Measurements from ENCODE around the gene PAK1.

Gene PAK1

GRCh38 chr11:77361184-77361583 lies 112.7 kb downstream of the PAK1 start:
- no peak for DNase-seq

- DNase-seq, result no peak
These were observed 114.4 kb downstream of the PAK1 start for GRCh38 chr11:77359481-77359880.

GRCh38 chr11:77353131-77353530 lies 120.8 kb downstream of the PAK1 start:
- no peak for DNase-seq

- no peak for DNase-seq
These were observed 122.5 kb downstream of the PAK1 start for GRCh38 chr11:77351281-77351886.

DNA sequence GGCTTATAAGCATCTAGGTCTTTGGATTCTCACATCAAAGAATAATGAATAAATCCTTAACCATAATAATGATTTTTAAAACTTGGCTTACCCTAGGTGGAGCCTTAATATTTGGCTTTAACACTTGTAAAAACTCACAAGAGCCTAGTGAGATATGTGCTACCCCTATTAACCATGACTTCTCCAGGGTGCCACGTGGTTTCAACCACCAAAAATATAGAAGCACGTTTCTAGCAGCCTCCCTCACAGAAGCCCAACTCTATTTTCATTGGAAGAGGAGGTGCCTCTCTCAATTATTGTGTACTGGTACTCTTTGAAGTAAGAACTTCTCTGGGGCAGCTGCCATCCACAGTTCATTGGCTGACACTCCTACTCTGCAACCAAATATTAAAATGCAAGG lies 125.9 kb downstream of the PAK1 start:
- DNase-seq, result no peak

DNA sequence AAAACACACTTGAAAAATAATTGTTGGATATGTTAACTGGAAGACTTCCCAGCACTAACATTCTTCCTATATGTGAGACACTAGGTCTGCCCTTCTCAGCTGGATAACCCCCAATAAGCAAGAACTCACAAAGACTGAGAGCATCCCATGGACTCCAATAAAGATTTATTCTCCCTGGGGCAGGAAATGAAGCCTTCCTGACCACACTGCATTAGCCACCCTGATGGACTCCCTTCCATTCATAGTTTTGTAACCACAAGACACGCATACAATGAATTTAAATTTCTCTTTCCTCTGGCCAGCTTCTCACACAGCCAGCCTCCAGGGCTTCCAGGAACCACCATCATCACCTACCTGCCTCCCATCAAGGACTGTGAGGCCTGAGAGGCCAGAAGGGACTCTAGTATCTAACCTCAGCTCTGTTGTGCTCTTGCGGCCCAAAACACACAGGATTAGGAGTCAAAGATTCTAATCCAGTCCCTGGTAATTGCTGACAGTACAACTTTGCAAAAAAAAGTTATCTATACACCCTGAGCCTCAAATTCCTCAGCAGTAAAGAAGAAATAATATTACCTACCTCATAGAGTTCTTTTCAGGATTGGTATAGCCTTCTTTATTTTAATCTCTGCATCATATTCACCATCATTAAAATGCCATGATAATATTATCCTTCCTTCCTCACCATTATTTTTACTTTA lies 126.8 kb downstream of the PAK1 start:
- no peak for DNase-seq

GRCh38 chr11:77345621-77346020 lies 128.3 kb downstream of the PAK1 start:
- no peak for DNase-seq

DNA sequence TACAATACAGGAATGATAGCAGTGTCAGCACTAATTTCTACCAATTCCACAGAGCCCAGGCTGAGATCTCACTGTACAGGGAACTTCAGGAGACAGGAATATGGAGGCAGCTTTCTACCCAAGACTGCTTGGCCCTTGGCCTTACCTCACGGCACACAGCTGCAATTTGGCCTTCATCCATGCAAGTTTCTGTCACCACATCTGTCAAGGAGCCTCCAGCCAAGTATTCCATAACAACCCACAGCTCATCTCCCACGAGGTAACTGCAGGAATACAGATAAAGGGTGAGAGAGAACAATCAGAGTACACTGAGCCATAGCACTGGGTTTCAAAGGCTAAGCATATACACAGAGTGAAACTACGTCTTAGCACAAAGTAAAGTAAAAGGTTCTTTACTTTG lies 133.4 kb downstream of the PAK1 start:
- DNase-seq, result no peak

GRCh38 chr11:77332259-77332658 lies 141.6 kb downstream of the PAK1 start:
- no peak for DNase-seq

DNA sequence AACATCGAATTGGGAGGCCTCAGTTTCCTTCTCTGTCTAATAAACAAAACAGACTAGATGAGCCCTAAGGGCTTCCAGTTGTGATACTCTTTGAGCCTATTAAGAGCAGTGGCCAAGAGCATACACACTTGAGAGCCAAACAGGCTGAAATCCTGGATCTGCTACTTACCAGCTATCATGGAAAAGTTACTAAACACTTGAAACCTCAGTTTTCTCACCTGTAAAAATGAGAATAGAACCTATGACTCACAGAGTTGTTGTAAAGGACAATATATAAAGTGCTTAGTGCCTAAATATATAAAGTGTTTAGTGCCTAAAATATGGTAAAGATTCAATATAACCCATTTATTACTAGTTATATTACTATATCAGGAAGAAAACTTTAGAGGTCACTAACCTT lies 148.7 kb downstream of the PAK1 start:
- DNase-seq, result no peak

DNA sequence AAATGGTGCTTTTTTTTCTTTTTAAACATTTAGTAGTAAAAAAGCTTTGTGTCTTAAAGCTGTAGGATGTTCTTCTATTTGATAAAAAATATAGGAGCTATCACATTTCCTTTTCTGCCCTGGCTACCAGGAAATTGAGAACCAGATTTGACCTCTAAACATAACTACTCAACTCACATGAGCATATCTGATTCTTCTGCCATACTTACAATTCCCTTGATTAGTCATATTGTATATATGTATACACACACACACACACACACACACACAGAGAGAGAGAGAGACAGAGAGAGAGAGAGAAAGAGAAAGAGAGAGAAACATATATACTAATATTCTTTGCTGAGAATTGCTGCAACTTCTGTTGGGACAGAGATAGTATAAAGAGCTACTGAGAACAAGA lies 149.4 kb downstream of the PAK1 start:
- no peak for DNase-seq

GRCh38 chr11:77322926-77323590 lies 150.8 kb downstream of the PAK1 start:
- DNase-seq, result no peak

GRCh38 chr11:77322506-77322905 lies 151.4 kb downstream of the PAK1 start:
- DNase-seq, result no peak

GRCh38 chr11:77320351-77320750 lies 153.5 kb downstream of the PAK1 start:
- no peak for DNase-seq

GRCh38 chr11:77318600-77318999 lies 155.3 kb downstream of the PAK1 start:
- no peak for DNase-seq

DNA sequence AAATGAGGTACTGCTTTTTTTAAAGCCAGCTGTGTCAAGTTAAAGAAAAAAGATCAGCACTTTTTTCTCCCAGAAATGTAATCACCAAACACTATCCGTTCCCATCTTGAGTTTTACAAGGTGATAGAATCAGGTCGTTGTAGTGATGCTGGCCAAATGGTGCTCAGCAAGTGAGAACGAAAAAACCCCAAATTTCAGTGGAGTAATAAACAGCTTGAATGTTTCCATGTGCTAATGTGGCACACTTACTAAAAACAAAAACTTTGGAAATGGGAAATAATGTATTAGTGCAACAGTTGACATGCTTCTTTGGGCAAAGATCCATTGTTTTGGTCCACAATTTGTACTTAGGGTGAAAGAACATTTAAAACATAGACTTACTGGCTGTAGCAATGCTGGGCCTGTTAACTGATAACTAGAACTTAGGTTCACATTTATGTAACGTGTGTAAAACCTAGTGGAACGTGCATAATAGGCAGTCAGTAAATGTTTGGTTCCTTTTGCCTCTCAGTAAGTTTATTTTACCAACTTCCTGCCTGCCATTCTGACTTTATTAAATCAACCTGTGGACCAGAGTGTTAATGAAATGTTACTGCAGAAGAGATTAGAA lies 157.1 kb downstream of the PAK1 start:
- no peak for DNase-seq

GRCh38 chr11:77312107-77312506 lies 161.8 kb downstream of the PAK1 start:
- DNase-seq, result no peak

DNA sequence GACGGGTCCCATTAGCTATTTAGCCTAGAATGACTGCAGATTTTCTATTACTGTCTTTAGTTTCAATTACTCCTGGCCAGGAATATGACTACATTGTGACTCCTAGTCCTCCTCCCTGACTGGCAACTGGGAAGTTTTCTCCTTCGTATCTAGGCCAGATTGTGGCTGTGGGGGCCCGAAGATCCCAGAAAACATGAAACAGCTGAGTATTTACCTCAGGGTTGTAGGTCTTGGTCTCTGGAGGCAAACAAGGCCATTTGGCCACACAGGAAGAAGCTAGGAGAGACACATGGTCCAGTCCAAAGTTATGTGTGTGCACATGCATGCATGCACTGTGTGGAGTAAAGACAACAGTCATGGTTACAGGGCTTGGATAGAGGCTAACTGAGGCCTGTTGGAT lies 162.2 kb downstream of the PAK1 start:
- DNase-seq, result no peak

GRCh38 chr11:77310721-77311120 lies 163.2 kb downstream of the PAK1 start:
- no peak for DNase-seq

GRCh38 chr11:77309401-77310085 lies 164.4 kb downstream of the PAK1 start:
- DNase-seq, result no peak

DNA sequence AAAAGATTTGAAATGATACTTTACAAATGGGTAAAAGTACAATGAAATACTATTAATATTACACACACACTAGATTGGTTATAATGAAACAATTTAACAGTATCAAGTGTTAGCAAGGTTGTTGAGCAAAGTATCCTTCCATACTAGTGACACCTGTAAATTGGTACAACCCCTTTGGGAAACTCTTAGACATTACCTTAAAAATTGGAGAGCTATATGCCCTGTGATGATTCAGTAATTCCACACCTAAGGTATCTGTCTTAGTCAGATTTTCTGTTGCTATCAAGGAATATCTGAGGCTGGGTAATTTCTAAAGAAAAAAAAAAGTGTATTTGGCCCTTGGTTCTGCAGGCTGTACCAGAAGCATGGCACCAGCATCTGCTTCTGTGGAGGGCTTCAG lies 165.1 kb downstream of the PAK1 start:
- DNase-seq, result no peak

DNA sequence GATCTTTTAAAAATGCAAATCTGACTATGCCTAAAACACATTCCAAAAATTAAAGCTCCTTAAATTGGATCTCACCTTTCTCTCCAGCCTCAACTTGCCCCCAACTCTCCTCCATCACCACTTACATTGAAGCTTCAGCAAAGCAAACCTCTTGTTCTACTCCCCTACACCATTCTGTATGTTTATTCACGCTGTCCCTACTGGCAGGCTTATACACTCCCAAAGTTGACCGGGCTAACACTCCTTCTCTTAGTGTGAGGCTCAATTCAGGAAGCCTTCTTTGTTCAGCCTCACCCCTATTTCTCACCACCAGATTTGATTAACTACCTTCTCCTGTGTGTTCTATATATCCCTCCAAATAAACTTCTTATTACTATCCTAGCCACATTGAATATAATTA lies 170.6 kb downstream of the PAK1 start:
- DNase-seq, result no peak

DNA sequence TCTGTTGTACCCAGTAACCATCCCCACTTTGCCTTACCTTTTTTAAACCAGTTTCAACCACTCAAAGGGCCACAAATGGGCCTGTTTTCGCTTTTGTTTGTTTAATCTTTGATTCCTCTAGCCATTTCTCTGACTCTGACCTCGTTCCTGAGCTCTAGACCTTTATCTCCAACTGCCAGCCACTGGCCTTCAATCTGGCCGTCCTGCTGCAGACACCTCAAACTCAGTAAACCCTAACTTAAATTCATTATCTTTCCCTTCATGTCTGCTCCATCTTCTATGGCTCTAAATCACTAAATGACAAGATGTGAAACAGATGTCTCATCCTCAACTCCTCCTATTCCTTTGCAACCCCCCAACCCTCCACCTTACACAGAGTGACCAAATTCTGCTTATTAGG lies 171.1 kb downstream of the PAK1 start:
- no peak for DNase-seq
